GM23338 (cell line): ENCODE data around the gene ADCY1. TPM values are rescaled to one million over a fixed set of nuclear protein-coding genes. Genes with fewer than 3 reads are reported as not detected.

ENCODE experiments used
- ATAC-seq: fragments of 200-7000 bp; cut with Tn5 transposase; 3 replicates; pipeline ENCODE4 v1.9.1; 2020
- DNase-seq: peaks from one replicate; pipeline ENCODE4 v3.0.0-alpha.2; 2015; ENCODE audit warnings: low spot score
- H2AFZ ChIP-seq: fragments of 200-600 bp; sonication (generic); 2 replicates; pipeline ENCODE4 v1.8.0; 2016; ENCODE audit warnings: antibody characterized with exemption, mild to moderate bottlenecking, moderate library complexity
- H3F3A ChIP-seq: fragments of 200-600 bp; sonication (generic); replicated peaks from 2 replicates; pipeline ENCODE4 v1.8.0; 2017; ENCODE audit warnings: antibody characterized with exemption, mixed run types, low read depth
- H3K27ac ChIP-seq: fragments of 200-600 bp; sonication (generic); 2 replicates; pipeline ENCODE4 v1.6.1; 2016; ENCODE audit warnings: low read depth
- H3K27me3 ChIP-seq: fragments of 200-600 bp; sonication (generic); 2 replicates; pipeline ENCODE4 v1.8.0; 2016; ENCODE audit warnings: mild to moderate bottlenecking, mixed run types, moderate library complexity; ENCODE audit not compliant: insufficient read depth
- H3K36me3 ChIP-seq: fragments of 200-600 bp; sonication (generic); 2 replicates; pipeline ENCODE4 v1.8.0; 2016; ENCODE audit warnings: mild to moderate bottlenecking; ENCODE audit not compliant: insufficient read depth
- H3K4me1 ChIP-seq: fragments of 200-600 bp; sonication (generic); 2 replicates; pipeline ENCODE4 v1.8.0; 2016; ENCODE audit warnings: mild to moderate bottlenecking, moderate library complexity; ENCODE audit not compliant: insufficient read depth
- H3K4me2 ChIP-seq: fragments of 200-600 bp; sonication (generic); 2 replicates; pipeline ENCODE4 v1.7.1; 2017; ENCODE audit warnings: mixed run types
- H3K4me3 ChIP-seq: fragments of 200-600 bp; sonication (generic); 2 replicates; pipeline ENCODE4 v1.6.1; 2016; ENCODE audit warnings: mixed run types
- H3K79me2 ChIP-seq: fragments of 200-600 bp; sonication (generic); replicated peaks from 2 replicates; pipeline ENCODE4 v1.8.0; 2017; ENCODE audit warnings: mild to moderate bottlenecking; ENCODE audit not compliant: insufficient read depth
- H3K9me2 ChIP-seq: fragments of 200-600 bp; sonication (generic); 2 replicates; pipeline ENCODE4 v1.8.0; 2017; ENCODE audit not compliant: insufficient read depth
- H4K20me1 ChIP-seq: fragments of 200-600 bp; sonication (generic); replicated peaks from 2 replicates; pipeline ENCODE4 v1.8.0; 2017; ENCODE audit warnings: mild to moderate bottlenecking; ENCODE audit not compliant: insufficient read depth
- H3K27ac Mint-ChIP-seq: 2 replicates; pipeline ENCODE4 v1.8.0; 2020; ENCODE audit warnings: inconsistent platforms, mild to moderate bottlenecking, moderate library complexity, mixed read lengths
- H3K27me3 Mint-ChIP-seq: 3 replicates; pipeline ENCODE4 v1.8.0; 2022; ENCODE audit warnings: low read depth, mild to moderate bottlenecking, moderate library complexity, mixed read lengths, inconsistent platforms; ENCODE audit not compliant: insufficient read depth, poor library complexity
- H3K36me3 Mint-ChIP-seq: 3 replicates; pipeline ENCODE4 v1.8.0; 2021; ENCODE audit warnings: low read depth, mild to moderate bottlenecking, inconsistent platforms, moderate library complexity, mixed read lengths
- H3K4me1 Mint-ChIP-seq: 3 replicates; pipeline ENCODE4 v1.8.0; 2020; ENCODE audit warnings: mild to moderate bottlenecking, inconsistent platforms, mixed read lengths
- H3K4me3 Mint-ChIP-seq: 3 replicates; pipeline ENCODE4 v1.8.0; 2021; ENCODE audit warnings: moderate library complexity, mild to moderate bottlenecking, inconsistent platforms, mixed read lengths
- H3K9me3 Mint-ChIP-seq: 3 replicates; pipeline ENCODE4 v1.8.0; 2020; ENCODE audit warnings: moderate library complexity, mild to moderate bottlenecking, inconsistent platforms, mixed read lengths
- CREB1 ChIP-seq: fragments of 250-450 bp; sonication (Bioruptor Pico); IDR thresholded peaks from 2 replicates; pipeline ENCODE4 v1.5.0; 2020; ENCODE audit warnings: low read depth, mild to moderate bottlenecking, moderate library complexity
- EZH2 ChIP-seq: fragments of 200-600 bp; sonication (generic); IDR thresholded peaks from one replicate; pipeline ENCODE4 v1.8.0; 2017; ENCODE audit warnings: antibody characterized with exemption, mild to moderate bottlenecking, low read depth; ENCODE audit not compliant: unreplicated experiment
- EZH2phosphoT487 ChIP-seq: fragments of 200-600 bp; sonication (generic); IDR thresholded peaks from one replicate; pipeline ENCODE4 v1.8.1; 2018; ENCODE audit warnings: antibody characterized with exemption; ENCODE audit not compliant: unreplicated experiment
- JUNB ChIP-seq: IDR thresholded peaks from one replicate; pipeline ENCODE4 v1.6.1; 2016; ENCODE audit warnings: antibody characterized with exemption; ENCODE audit not compliant: unreplicated experiment
- NANOG ChIP-seq: IDR thresholded peaks from 2 replicates; pipeline ENCODE4 v1.6.1; 2016; ENCODE audit warnings: antibody characterized with exemption, borderline replicate concordance
- POLR2AphosphoS5 ChIP-seq: IDR thresholded peaks from 2 replicates; pipeline ENCODE4 v1.6.1; 2016; ENCODE audit warnings: antibody characterized with exemption, low read depth
- STAT1 ChIP-seq: IDR thresholded peaks from one replicate; pipeline ENCODE4 v1.6.1; 2016; ENCODE audit warnings: antibody characterized with exemption; ENCODE audit not compliant: unreplicated experiment
- ZNF114 ChIP-seq: fragments of 250-450 bp; sonication (Bioruptor Pico); IDR thresholded peaks from 2 replicates; pipeline ENCODE4 v1.5.0; 2020; ENCODE audit warnings: mild to moderate bottlenecking, moderate library complexity
- ZNF331 ChIP-seq: fragments of 250-450 bp; sonication (Bioruptor Pico); IDR thresholded peaks from 2 replicates; pipeline ENCODE4 v1.5.0; 2020; ENCODE audit warnings: low read depth, mild to moderate bottlenecking, moderate library complexity
- polyA plus RNA-seq: library from polyadenylated mRNA; unstranded; fragments of >200 nt; fragmentation: Nextera tagmentation; extraction: Ambion mirVana; gene quantifications from 2 replicates; pipeline ENCODE4 v1.2.1, GENCODE V29; 2016
- total RNA-seq: library from RNA; depleted of rRNA; stranded (reverse); fragments of >200 nt; shearing (Covaris generic); gene quantifications from 2 replicates; pipeline ENCODE4 v1.2.3, GENCODE V29; 2014
- TF ChIP-seq, protein P1 (sequence below): fragments of 250-450 bp; sonication (Bioruptor Pico); IDR thresholded peaks from 2 replicates; pipeline ENCODE4 v1.5.0; 2020; ENCODE audit warnings: mild to moderate bottlenecking, moderate library complexity
- TF ChIP-seq, protein P2 (sequence below), 2 experiments: fragments of 200-600 bp in 1 of 2; sonication (generic) in 1 of 2; conservative IDR thresholded peaks; 2 replicates each; pipeline versions ENCODE4 v1.5.1 to v1.6.1; 2016 to 2017; ENCODE audit warnings: antibody characterized with exemption in 2 of 2, low read depth in 2 of 2, mild to moderate bottlenecking in 2 of 2, moderate library complexity in 1 of 2
- TF ChIP-seq, protein P3 (sequence below): IDR thresholded peaks from one replicate; pipeline ENCODE4 v1.6.1; 2018; ENCODE audit warnings: antibody characterized with exemption; ENCODE audit not compliant: unreplicated experiment
- TF ChIP-seq, protein P4 (sequence below): IDR thresholded peaks from 2 replicates; pipeline ENCODE4 v1.6.1; 2016; ENCODE audit warnings: antibody characterized with exemption

Gene ADCY1
- total and polyA plus RNA-seq, 2 experiments from 2014 or later, result 2.3 to 18.7 TPM

DNA sequence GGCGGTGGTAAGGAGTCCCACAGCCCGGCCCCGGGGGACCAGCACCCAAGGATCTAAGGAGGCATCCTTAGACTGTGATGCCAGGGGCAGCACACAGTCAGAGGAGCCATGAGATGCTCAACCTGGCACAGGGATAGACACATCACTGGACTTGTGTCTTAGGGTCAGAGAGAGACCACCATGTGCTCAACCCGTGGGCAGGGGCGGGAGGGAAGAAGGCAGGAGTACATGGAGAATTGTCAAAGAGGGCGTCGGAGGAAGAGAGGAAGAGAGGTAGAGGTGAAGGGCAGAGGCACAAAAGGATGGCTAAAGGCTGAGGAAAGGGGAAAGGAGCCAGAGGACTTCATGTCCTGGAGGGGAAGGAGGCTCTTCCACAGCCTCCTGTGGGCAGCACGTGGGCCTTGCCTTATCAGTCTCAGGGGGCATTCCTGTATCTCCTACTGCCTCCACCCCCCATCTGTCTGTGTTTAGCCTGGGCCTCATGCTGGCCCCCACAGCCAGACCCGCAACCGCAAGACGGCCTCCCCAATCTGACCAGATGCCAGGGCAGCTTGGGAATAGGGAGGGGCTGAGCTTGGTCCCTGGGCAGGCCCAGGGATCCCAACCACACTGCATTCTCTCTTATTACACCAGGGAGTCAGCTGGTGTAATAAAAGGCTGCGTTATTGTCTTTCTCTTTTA is 2.2 kb downstream of the ADCY1 start:
- Mint-ChIP-seq H3K27ac (no peak overlapping the region), H3K4me1 (peaks cover 51% of the 10 kb centered on the region), H3K9me3 (no peaks in the 10 kb centered on the region; the same call in 1 of the 3 replicates), H3K36me3 (no peaks in the 10 kb centered on the region; the same call in 2 of the 3 replicates), H3K4me3 (peak overlapping the region; percentile 87), H3K27me3 (peaks cover 43% of the 10 kb centered on the region)
- DNase-seq (no peak), ATAC-seq (no peak)
- Histone ChIP-seq H3K27ac (no peak overlapping the region), H3K4me3 (peak overlapping the region; percentile 82), H2AFZ (no peak overlapping the region), H3K36me3 (no peaks in the 10 kb centered on the region), H3K79me2 (peaks cover 2% of the 10 kb centered on the region; the same call in 1 of the 2 replicates), H3K4me2 (peak overlapping the region; percentile 97), H3K4me1 (peaks cover 24% of the 10 kb centered on the region; the same call in 1 of the 2 replicates), H3K9me2 (no peaks in the 10 kb centered on the region), H4K20me1 (peaks cover 12% of the 10 kb centered on the region; the same call in 1 of the 2 replicates), H3K27me3 (peaks cover 49% of the 10 kb centered on the region), H3F3A (peaks cover 4% of the 10 kb centered on the region; the same call in 1 of the 2 replicates)
- TF ChIP-seq, protein P1, sequence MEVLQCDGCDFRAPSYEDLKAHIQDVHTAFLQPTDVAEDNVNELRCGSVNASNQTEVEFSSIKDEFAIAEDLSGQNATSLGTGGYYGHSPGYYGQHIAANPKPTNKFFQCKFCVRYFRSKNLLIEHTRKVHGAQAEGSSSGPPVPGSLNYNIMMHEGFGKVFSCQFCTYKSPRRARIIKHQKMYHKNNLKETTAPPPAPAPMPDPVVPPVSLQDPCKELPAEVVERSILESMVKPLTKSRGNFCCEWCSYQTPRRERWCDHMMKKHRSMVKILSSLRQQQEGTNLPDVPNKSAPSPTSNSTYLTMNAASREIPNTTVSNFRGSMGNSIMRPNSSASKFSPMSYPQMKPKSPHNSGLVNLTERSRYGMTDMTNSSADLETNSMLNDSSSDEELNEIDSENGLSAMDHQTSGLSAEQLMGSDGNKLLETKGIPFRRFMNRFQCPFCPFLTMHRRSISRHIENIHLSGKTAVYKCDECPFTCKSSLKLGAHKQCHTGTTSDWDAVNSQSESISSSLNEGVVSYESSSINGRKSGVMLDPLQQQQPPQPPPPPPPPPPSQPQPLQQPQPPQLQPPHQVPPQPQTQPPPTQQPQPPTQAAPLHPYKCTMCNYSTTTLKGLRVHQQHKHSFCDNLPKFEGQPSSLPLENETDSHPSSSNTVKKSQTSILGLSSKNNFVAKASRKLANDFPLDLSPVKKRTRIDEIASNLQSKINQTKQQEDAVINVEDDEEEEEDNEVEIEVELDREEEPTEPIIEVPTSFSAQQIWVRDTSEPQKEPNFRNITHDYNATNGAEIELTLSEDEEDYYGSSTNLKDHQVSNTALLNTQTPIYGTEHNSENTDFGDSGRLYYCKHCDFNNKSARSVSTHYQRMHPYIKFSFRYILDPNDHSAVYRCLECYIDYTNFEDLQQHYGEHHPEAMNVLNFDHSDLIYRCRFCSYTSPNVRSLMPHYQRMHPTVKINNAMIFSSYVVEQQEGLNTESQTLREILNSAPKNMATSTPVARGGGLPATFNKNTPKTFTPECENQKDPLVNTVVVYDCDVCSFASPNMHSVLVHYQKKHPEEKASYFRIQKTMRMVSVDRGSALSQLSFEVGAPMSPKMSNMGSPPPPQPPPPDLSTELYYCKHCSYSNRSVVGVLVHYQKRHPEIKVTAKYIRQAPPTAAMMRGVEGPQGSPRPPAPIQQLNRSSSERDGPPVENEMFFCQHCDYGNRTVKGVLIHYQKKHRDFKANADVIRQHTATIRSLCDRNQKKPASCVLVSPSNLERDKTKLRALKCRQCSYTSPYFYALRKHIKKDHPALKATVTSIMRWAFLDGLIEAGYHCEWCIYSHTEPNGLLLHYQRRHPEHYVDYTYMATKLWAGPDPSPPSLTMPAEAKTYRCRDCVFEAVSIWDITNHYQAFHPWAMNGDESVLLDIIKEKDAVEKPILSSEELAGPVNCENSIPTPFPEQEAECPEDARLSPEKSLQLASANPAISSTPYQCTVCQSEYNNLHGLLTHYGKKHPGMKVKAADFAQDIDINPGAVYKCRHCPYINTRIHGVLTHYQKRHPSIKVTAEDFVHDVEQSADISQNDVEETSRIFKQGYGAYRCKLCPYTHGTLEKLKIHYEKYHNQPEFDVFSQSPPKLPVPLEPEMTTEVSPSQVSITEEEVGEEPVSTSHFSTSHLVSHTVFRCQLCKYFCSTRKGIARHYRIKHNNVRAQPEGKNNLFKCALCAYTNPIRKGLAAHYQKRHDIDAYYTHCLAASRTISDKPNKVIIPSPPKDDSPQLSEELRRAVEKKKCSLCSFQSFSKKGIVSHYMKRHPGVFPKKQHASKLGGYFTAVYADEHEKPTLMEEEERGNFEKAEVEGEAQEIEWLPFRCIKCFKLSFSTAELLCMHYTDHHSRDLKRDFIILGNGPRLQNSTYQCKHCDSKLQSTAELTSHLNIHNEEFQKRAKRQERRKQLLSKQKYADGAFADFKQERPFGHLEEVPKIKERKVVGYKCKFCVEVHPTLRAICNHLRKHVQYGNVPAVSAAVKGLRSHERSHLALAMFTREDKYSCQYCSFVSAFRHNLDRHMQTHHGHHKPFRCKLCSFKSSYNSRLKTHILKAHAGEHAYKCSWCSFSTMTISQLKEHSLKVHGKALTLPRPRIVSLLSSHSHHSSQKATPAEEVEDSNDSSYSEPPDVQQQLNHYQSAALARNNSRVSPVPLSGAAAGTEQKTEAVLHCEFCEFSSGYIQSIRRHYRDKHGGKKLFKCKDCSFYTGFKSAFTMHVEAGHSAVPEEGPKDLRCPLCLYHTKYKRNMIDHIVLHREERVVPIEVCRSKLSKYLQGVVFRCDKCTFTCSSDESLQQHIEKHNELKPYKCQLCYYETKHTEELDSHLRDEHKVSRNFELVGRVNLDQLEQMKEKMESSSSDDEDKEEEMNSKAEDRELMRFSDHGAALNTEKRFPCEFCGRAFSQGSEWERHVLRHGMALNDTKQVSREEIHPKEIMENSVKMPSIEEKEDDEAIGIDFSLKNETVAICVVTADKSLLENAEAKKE (CRISPR knock-in tag), result no peak
- TF ChIP-seq, protein P2, sequence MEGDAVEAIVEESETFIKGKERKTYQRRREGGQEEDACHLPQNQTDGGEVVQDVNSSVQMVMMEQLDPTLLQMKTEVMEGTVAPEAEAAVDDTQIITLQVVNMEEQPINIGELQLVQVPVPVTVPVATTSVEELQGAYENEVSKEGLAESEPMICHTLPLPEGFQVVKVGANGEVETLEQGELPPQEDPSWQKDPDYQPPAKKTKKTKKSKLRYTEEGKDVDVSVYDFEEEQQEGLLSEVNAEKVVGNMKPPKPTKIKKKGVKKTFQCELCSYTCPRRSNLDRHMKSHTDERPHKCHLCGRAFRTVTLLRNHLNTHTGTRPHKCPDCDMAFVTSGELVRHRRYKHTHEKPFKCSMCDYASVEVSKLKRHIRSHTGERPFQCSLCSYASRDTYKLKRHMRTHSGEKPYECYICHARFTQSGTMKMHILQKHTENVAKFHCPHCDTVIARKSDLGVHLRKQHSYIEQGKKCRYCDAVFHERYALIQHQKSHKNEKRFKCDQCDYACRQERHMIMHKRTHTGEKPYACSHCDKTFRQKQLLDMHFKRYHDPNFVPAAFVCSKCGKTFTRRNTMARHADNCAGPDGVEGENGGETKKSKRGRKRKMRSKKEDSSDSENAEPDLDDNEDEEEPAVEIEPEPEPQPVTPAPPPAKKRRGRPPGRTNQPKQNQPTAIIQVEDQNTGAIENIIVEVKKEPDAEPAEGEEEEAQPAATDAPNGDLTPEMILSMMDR (conservative IDR thresholded peaks at IDR 0.05; ENCODE audit: low read depth in 2 of 2), result no peak
- TF ChIP-seq, protein P3, sequence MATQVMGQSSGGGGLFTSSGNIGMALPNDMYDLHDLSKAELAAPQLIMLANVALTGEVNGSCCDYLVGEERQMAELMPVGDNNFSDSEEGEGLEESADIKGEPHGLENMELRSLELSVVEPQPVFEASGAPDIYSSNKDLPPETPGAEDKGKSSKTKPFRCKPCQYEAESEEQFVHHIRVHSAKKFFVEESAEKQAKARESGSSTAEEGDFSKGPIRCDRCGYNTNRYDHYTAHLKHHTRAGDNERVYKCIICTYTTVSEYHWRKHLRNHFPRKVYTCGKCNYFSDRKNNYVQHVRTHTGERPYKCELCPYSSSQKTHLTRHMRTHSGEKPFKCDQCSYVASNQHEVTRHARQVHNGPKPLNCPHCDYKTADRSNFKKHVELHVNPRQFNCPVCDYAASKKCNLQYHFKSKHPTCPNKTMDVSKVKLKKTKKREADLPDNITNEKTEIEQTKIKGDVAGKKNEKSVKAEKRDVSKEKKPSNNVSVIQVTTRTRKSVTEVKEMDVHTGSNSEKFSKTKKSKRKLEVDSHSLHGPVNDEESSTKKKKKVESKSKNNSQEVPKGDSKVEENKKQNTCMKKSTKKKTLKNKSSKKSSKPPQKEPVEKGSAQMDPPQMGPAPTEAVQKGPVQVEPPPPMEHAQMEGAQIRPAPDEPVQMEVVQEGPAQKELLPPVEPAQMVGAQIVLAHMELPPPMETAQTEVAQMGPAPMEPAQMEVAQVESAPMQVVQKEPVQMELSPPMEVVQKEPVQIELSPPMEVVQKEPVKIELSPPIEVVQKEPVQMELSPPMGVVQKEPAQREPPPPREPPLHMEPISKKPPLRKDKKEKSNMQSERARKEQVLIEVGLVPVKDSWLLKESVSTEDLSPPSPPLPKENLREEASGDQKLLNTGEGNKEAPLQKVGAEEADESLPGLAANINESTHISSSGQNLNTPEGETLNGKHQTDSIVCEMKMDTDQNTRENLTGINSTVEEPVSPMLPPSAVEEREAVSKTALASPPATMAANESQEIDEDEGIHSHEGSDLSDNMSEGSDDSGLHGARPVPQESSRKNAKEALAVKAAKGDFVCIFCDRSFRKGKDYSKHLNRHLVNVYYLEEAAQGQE, result no peak
- TF ChIP-seq EZH2, result no peak
- no peak for TF ChIP-seq EZH2phosphoT487
- TF ChIP-seq POLR2AphosphoS5, result no peak
- TF ChIP-seq CREB1 (CRISPR knock-in tag), result no peak
- no peak for TF ChIP-seq NANOG
- no peak for TF ChIP-seq JUNB
- TF ChIP-seq STAT1, result no peak
- TF ChIP-seq, protein P4, sequence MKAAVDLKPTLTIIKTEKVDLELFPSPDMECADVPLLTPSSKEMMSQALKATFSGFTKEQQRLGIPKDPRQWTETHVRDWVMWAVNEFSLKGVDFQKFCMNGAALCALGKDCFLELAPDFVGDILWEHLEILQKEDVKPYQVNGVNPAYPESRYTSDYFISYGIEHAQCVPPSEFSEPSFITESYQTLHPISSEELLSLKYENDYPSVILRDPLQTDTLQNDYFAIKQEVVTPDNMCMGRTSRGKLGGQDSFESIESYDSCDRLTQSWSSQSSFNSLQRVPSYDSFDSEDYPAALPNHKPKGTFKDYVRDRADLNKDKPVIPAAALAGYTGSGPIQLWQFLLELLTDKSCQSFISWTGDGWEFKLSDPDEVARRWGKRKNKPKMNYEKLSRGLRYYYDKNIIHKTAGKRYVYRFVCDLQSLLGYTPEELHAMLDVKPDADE, result no peak
- no peak for TF ChIP-seq ZNF331
- no peak for TF ChIP-seq ZNF114 (CRISPR knock-in tag)
